Left hindlimb (tissue), 1 donor: ENCODE results near the gene ANKRD33B.
"Not testable (repeated sequence)": the region's sequence is repeated elsewhere in the genome, so short reads cannot be mapped to it uniquely, and the experiment has no call there.

Source experiments
- DNase-seq: peaks from one replicate; pipeline ENCODE4 v3.0.0-alpha.2; 2018

Gene ANKRD33B

DNA sequence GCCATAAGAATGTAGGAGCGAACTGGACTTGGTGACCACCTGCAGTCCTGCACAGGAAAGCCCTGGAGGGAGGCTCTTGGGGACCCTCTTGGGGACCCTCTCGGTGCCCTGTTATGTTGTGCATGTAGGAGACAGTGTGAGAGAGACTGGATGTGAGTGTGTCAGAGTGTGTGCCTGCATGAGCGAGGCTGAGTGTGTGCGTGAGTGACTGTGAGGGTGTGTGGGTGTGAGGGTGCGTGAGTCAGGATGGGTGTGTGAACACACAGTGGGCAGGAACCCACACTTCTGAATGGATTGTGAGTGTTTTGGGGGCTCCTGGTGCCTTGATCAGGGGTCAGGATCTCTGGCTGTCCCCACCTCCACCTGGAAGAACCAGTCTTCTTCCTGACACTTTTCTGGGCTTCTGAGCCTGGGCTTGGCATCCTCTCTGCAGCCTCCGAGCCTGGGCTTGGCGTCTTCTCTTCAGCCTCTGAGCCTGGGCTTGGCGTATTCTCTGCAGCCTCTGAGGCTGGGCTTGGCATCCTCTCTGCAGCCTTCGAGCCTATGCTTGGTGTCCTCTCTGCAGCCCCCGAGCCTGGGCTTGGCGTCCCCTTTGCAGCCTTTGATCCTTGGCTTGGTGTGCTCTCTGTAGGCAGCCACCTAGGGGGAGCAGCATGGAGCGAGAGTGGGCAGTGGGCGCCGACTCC lies 25.6 kb upstream of the ANKRD33B start:
- DNase-seq: no peak

DNA sequence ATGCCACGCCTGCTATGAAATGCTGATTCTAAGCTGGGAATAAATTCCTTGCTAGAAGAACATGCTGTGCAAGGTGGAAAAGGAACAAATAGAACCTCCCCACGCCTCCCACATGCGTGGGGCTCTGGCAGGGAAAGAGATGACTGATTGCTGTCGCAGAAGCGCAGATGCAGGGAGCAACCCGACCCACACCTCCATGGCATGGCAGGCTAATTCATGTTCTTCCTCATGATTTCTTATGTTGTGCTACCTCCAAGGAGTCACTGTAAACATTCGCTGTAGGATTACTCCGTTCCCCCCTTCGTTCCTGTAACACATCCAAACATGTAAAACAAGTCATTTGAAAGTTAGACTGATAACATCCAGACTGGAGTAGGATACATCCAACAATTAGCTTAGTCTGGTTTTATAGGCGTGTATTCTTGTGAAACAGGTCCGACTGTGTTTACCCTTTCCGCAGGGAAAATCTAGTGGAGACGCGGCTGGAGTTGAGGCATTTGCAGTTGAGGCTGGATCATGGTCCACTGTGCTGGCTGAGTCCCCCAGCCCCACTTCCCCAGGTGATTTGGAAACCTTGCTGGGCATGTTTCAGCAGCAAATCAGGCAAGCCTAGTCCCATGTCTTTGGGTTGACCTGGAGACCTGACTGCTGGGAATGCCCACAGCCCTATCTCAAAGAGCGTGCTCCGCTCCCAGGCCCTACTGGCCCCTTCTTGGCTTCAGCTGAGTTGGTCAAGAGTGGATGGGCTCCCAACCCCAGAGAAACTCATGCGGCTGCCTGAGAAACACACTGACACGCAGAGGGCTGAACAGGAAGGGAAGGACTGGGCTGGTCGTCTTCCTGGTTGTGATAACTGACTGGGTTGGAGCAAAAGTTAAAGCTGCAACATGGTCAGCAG lies 24.8 kb upstream of the ANKRD33B start:
- DNase-seq: no peak

DNA sequence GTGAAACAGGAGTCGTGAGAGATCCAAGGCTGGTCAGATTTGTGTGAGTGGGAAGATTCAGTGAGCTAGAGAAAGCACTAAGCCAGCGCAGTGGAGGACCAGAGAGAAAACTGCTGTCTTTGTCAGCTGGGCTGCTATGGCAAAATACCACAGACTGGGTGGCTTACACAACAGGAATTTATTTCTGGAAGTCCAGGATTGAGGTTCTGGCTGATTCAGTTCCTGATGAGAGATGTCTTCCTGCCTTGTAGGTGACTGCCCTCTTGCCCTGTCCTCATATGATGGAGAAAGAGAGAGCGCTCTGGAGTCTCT lies 24.2 kb upstream of the ANKRD33B start:
- no peak for DNase-seq

DNA sequence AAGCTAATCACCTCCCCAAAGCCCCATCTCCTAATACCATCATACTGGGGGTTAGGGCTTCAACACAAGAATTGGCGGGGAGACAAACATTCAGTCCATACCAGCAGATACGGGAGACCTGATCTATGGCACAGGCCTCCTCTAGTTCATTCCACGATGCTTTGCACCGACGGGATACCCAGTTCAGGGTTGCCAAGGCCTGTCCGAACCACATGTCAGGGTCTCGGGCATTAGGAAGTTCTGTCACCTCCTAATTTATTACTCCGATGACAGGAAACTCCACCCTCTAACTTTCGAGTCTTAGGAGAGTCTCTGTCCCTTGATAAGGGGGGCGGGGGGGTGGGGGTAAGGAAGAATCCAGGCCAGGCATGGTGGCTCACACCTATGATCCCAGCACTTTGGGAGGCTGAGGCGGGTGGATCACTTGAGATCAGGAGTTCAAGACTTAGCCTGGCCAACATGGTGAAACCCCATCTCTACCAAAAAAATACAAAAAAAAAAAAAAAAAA lies 23.8 kb upstream of the ANKRD33B start:
- DNase-seq: no peak

DNA sequence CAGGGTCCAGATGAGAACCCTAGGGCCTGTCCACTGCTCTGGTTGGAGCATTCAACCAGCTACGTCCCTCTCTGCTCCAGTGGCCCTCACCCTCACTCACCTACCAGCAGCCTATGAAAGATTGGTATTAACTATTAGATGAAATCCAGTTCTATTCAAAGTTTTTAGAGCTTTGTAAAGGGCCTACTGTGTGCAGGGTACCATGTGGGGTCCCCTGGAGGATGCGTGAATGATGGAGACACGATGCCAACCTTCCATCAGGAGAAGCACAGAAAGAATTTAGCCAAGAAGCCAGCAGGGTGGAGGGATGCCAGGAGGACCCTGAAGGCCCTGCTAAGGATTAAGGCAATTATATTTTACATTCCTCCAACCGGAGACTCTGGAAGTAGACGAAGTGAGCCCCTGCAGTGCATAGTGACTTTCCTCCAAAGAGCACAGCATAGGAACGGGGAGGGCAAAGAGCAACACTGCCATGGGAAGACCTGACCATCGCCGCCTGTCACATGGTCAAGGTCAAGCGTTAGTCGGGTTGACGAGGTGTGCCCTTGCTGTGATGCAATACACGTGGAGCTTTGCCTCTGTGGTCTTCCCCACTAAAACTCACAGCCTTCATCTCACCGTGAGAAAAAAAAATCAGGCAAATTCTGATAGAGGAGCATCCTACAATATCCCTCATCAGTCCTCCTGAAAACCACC lies 22.8 kb upstream of the ANKRD33B start:
- DNase-seq: no peak

DNA sequence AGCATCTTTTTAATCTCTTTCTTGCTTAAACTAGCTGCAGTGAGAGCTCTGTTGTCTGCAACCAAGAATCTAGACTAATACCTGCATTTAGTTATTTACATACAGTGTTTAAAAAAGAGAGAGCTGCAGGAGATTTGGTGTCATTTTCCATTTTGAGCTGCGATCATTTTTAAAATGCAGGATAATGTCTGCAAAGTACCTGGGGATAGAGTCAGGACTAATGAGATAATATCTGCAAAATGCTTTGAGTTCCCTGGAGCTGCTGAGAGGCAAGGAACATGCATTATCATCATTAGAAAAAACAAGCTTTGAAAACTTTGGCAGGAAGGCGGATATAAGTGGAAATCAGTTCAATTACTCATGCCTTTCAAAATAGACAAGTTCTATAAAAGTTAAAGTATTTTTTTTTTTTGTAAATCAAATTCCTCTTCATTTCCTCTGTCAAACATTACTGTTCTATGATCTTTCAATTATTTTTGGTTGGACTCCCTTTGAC lies 21.8 kb upstream of the ANKRD33B start:
- no peak for DNase-seq

DNA sequence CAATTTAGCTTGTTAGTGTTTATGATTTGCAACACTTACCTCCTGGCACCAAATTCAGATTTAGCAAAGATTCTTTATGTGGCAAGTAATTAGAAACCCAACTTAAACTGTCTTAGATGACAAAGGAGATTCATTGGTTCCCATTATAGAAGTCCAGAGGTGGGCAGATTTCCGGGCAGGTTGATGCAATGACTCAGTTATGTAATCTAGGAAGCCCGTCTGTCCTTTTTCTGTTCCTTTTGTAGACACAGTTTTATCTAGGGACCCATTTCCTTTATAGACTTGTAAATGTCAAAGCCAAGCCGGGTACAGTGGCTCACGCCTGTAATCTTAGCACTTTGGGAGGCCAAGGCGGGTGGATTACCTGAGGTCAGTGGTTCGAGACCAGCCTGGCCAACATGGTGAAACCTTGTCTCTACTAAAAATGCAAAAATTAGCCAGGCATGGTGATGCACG lies 20.3 kb upstream of the ANKRD33B start:
- no peak for DNase-seq

DNA sequence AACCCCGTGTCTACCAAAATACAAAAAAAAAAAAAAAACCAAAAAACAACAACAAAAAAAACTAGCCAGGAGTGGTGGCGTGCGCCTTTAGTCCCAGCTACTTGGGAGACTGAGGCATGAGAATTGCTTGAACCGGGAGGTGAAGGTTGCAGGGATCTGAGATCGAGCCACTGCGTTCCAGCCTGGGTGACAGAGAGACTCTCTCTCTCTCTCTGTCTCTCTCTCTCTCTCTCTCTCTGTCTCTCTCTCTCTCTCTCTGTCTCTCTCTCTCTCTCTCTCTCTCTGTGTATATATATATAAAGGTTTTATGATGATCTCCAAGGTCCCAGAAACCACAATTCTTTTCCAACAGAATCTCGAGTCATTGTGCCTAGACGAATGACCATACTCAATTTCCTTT lies 18.8 kb upstream of the ANKRD33B start:
- no peak for DNase-seq

DNA sequence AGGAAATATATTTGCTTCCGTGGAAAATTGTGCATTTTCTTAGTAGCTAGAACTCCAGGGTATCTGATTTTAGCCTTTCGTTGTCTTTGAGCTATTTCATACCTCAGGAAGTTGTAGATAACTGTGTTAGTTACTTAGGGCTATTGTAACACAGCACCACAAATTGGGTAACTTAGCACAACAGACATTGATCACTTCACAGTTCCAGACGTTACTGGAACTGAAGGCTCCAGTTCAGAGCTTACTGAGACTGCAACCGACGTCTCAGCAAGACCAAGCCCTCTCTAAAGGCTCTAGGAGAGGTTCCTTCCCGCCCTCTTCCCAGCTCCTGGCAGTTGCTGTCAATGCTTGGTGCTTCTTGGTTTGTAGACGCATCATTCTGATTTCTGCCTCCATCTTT lies 17.7 kb upstream of the ANKRD33B start:
- no peak for DNase-seq

DNA sequence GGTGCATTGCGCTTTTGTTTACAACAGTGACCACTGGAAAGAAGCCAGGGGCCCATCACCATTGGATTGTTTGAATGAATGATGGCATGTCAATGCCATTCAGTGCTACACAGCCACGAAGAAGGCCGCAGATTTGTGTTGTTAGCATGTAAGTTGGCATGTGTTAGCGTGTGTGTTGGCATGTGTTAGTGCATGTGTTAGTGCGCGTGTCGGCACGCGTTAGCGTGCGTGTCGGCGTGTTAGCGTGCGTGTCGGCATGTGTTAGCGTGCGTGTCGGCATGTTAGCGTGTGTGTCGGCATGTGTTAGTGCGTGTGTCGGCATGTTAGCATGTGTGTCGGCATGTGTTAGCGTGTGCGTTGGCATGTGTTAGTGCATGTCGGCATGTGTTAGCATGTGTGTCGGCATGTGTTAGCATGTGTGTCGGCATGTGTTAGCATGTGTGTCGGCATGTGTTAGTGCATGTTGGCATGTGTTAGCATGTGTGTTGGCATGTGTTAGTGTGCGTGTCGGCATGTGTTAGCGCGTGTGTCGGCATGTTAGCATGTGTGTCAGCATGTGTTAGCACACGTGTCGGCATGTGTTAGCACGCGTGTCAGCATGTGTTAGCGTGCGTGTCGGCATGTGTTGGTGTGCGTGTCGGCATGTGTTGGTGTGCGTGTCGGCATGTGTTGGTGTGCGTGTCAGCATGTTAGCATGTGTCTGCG lies 15.3 kb upstream of the ANKRD33B start:
- no peak for DNase-seq

DNA sequence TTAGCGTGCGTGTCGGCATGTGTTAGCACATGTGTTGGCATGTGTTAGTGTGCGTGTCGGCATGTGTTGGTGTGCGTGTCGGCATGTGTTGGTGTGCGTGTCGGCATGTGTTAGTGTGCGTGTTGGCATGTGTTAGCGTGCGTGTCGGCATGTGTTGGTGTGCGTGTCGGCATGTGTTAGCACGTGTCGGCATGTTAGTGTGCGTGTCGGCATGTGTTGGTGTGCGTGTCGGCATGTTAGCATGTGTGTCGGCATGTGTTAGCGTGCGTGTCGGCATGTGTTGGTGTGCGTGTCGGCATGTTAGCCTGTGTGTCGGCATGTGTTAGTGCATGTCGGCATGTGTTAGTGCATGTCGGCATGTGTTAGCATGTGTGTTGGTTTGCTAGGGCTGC lies 14.8 kb upstream of the ANKRD33B start:
- DNase-seq: not testable (repeated sequence)

DNA sequence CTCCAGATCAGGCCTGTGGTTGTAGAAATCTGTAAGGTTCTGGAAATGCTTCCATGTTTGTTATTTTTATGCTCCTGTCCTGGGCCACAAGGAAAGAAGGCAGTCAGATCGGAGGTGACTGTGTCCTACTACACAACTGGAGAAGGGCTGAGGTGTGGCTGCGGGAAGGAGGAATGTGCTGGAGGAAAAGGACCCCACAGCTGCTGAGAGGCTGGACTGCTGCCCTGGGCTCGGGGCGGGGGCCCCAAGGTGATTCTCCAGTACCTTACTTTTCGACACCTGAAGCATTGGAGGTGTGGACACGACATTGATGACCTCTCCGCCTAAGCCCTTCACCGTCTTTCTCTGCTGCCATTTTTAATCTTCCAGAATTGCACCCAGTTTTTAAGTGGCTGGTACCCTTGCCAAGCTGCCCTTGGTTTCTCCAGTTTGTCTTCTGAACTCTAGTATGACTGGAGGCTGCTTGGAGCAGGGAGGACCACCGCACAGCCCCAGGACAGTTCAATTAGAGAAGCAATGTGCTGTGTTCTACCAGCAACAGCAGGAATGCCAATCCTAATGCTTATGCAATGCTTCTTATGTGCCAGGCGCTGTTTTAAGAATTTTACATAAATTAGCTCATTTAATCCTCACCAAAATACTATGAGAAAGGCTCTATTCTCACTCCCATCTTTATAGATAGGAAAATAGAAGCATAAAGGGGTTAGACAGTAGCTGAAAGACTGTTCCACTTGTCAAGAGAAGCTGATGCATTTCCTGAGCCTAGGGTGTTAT lies 13.5 kb upstream of the ANKRD33B start:
- DNase-seq: no peak

DNA sequence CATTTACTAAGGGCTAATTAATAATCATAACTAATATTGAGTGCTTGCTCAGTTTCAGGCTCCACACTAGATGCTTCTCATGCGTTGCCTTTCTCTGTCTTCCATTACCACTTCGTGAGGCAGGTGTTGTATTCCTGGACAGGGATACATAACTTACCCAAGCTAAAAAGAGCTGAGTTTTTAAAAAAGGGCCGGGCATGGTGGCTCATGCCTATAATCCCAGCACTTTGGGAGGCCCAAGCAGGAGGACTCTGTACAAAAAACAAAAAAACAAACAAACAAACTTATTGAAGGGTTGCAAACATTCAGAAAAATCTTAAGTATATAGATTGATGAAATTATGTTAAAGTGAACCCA lies 12.1 kb upstream of the ANKRD33B start:
- no peak for DNase-seq

DNA sequence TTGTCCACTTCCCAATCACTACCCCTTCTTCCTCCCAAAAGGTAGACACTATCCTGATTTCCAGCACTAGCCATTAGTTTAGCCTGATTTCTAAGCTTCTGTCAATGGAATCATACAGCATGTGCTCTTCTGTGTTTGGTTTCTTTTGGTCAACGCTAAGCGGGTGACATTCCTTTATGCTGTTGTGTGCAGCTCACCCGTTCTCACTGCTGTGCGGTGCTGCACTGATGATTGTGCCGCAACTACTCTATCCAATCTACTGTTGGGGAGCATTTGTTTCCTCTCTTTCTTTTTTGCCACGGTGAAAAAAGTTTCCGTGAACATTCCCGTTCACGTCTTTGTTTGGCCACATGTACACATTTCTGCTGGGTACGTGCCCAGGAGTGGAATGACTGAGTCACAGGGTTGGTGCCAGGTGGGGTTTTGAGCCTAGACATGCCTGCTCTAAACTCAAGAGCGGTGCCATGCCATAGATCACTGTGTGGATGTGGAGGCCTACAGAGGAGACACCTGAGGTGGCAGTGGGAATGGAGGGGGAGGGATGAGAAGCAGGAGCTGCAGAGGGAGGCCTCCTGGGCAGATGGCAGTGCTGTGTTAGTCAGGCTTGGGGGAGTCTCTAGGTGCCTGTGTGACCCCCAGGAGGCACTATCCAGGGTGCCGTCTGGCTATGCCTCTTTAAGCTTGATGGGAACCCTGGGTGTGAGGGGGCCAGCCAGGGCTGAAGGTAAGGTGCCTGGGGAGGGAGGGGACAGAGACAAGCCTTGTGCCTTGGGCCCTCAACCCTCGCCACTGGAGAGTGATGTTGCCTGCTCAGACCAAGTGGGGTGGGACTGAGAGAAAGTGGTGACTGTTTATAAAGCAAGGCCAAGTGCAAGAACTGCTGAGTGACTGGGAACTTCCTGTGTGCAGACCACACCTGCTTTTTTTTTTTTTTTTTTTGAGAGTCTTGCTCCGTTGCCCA lies 11.4 kb upstream of the ANKRD33B start:
- DNase-seq: no peak

DNA sequence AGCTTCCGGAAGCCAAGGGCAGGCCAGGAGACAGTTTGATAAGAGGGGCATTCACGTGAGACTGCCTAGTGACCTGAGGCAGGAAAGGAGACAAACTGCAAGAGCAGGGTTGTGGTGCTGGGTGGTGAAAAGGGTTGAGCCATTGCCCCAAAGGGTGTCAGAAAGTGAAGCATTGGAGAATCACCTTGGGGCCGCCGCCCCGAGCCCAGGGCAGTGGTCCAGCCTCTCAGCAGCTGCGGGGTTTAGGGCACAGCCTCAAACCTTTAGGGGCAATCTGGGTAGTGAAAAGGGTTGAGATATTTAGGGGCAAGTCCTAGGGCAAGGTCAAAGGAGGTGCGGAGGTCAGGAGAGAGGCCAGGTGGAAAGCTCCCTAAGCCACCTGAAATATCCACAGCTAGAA lies 10.4 kb upstream of the ANKRD33B start:
- no peak for DNase-seq

DNA sequence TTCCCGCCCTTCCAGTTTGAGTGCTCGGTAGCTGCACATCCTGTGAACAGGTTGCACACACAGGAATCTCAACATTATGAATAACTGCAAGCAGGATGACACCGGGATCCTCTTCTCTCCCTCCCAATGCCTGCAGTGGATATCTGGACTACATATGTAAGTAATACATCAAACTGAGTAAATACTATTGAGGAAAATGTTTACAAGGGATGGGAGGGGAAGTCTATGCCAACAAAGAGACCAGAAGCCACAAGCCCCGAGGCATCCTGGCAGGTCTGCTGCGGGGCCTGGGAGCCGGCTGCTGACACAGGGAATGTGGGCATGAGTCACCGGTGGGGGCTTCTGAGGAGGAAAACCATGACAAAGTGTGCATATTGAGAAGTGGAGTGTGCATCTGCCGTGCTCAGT lies 8.6 kb upstream of the ANKRD33B start:
- no peak for DNase-seq

DNA sequence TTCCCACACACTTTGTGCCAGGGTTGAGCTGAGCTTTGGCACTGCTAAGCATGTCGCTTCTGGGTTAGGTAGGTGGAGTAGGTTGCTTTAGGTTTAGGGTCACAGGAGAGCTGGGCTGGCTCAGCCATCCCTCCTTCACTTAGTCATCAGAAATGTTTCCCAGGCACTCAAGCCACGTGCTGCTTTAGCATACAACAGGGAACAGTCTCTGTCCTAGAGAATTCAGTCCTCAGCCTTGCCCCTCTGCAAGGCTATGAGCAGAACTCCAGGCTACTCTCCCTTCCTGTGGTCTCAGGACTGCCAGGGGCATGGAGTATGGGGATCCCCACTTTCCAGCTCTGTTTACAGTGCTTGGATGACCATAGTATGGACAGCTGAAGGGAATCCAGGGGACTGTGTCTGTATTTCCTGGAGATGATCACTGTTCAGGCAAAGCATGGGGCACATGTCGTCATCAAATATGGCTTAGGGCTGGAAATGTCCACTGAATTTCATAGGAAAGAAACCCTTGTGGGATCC lies 7.5 kb upstream of the ANKRD33B start:
- no peak for DNase-seq

DNA sequence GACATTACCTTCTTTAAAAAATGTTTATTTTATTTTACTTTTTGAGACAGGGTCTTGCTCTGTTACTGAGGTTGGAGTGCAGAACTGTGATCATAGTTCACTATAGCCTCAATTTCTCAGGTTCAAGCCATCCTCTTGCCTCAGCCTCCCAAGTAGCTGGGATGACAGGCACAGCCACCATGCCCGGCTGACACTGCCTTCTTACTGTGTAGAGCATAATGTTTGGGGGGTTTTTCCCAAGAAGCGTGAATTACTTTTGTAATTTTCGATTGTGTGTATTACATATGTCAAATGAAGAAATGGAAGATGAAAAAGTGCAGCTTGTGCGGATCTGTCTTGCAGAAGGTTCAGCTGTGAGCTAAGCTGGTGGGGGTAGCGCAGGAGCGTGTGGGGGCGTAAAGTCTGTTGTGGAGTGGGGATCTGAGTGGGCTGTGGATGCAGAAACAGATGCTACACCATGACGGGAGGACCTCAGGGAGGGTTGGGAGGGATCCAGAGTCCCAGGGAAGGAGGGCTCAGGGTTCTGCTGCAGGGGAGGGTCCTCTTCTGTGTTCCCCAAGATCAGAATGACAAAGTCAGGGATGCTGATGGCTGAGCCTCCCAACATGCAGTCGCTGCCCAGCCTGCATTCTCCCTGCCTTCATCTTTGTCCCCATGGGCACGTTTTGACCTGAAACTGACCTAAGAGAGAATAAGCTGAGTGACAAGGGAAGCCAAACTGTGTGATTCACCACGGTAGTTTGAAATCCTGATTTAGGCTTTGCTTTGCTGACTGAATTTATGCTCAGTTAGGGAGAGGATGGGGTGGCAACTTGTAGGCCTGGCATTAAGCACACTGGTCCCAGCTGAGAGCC lies 6.8 kb upstream of the ANKRD33B start:
- no peak for DNase-seq

DNA sequence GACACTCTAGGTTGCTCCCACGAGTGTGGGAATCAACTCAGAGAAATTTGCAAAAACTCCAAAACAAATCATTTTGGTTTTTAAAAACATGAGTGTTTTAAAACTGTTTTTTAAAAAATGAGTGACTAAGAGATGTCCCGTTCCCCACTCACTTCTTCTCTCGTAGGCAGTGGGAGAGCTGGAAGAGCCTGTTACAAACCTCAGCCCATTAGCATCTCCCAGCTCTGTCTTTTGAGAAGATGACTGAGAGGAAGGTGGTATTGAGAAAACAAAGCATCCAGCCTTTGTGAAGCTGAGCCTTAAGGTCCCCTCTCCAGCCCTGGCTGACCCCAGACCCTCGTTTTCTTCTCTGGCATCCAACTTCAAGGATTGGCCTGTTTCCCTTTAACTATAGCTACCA lies 4.7 kb upstream of the ANKRD33B start:
- DNase-seq: no peak

DNA sequence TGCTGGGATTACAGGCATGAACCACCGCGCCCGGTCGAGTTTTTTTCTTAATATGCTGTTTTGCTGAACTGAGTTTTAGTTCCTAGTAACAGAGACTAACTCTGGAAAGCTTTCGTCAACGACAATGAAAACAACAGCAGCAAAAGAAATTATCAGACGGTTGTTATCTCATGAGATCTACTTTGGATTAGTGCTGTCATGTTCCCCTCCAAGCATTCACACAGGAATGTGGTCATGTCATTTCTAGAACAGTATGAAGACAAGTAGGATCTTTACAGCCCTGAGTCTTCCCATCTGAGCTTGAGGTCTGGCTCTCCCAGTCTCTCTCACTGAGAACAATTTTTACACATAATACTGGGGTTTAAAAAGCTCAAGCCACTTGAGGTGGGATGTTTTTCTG lies 4.0 kb upstream of the ANKRD33B start:
- no peak for DNase-seq
